CD4-positive, alpha-beta T cell treated with Interferon alpha-2 for 1 hour (primary cell): ENCODE data around the gene CEP152.

Source experiments
- DNase-seq, 2 donors: peaks; one replicate each; pipeline ENCODE4 v3.0.0-alpha.2; 2020 to 2022

Gene CEP152

GRCh38 chr15:48761393-48762158 lies 49.3 kb downstream of the CEP152 start:
- DNase-seq = no peak

GRCh38 chr15:48759921-48760320 lies 50.9 kb downstream of the CEP152 start:
- DNase-seq = no peak

GRCh38 chr15:48757661-48758060 lies 53.2 kb downstream of the CEP152 start:
- DNase-seq = no peak

GRCh38 chr15:48754011-48754410 lies 56.9 kb downstream of the CEP152 start:
- DNase-seq = no peak

GRCh38 chr15:48751595-48751994 lies 59.3 kb downstream of the CEP152 start:
- DNase-seq = no peak

GRCh38 chr15:48748535-48748934 lies 62.3 kb downstream of the CEP152 start:
- DNase-seq = no peak

GRCh38 chr15:48733615-48734014 lies 77.3 kb downstream of the CEP152 start:
- no peak for DNase-seq

- DNase-seq = no peak
Measured at GRCh38 chr15:48730506-48730905, 80.4 kb downstream of the CEP152 start.

- no peak for DNase-seq
Measured at GRCh38 chr15:48723969-48724368, 86.9 kb downstream of the CEP152 start.

- DNase-seq = no peak
Measured at GRCh38 chr15:48722764-48723661, 87.9 kb downstream of the CEP152 start.

- DNase-seq = no peak
Measured at GRCh38 chr15:48721061-48721810, 89.6 kb downstream of the CEP152 start.

- no peak for DNase-seq
Measured at GRCh38 chr15:48720646-48721045, 90.2 kb downstream of the CEP152 start.

GRCh38 chr15:48719668-48720067 lies 91.2 kb downstream of the CEP152 start:
- DNase-seq = no peak

GRCh38 chr15:48718646-48719045 lies 92.2 kb downstream of the CEP152 start:
- no peak for DNase-seq

- DNase-seq = no peak
Measured at GRCh38 chr15:48717458-48717857, 93.4 kb downstream of the CEP152 start.

- no peak for DNase-seq
Measured at GRCh38 chr15:48712546-48712945, 98.3 kb downstream of the CEP152 start.

- no peak for DNase-seq
Measured at GRCh38 chr15:48710952-48711495, 99.8 kb downstream of the CEP152 start.

GRCh38 chr15:48708641-48709040 lies 102.2 kb downstream of the CEP152 start:
- DNase-seq = no peak

GRCh38 chr15:48705381-48705780 lies 105.5 kb downstream of the CEP152 start:
- no peak for DNase-seq

- no peak for DNase-seq
Measured at GRCh38 chr15:48703544-48703943, 107.3 kb downstream of the CEP152 start.

- DNase-seq = no peak
Measured at GRCh38 chr15:48702569-48703236, 108.2 kb downstream of the CEP152 start.

GRCh38 chr15:48696627-48697312 lies 114.1 kb downstream of the CEP152 start:
- DNase-seq = no peak
